ENCODE measurements around the gene DAAM1. TPM values are rescaled to one million over a fixed set of nuclear protein-coding genes. Genes with fewer than 3 reads are reported as not detected.

The DAAM1 gene
- polyA plus RNA-seq, 3 donors = 3.2 to 6.3 (median 4.4) TPM

- Mint-ChIP-seq H3K36me3 (peaks cover 3 to 6% of the 10 kb centered on the region in 2 donors), H3K4me1 (peaks cover 8% of the 10 kb centered on the region)
- WGBS (ENCODE audit: insufficient coverage) = no CpG with 5 or more reads among the region's 3 CpGs
These were observed 93.9 kb downstream of the DAAM1 start for GRCh38 chr14:59282378-59282765.

GRCh38 chr14:59283361-59283760 lies 94.9 kb downstream of the DAAM1 start:
- Histone ChIP-seq H4K20me1 (ENCODE audit: insufficient read depth, low read length) (no peaks in the 10 kb centered on the region), H3K9me3 (replicated peaks in 1 of 2; ENCODE audit: control insufficient read depth in 1 of 2, insufficient read depth in 1 of 2, low read length in 2 of 2) (no peaks in the 10 kb centered on the region), H3K27ac (ENCODE audit: low read depth in 1 of 2, low read length in 2 of 2) (no peak overlapping the region), H3K36me3 (replicated peaks in 1 of 2; ENCODE audit: control insufficient read depth in 1 of 2, insufficient read depth in 2 of 2, low read length in 2 of 2) (no peaks in the 10 kb centered on the region), H2AFZ (ENCODE audit: insufficient read depth, low read depth, low read length, poor library complexity, severe bottlenecking) (no peak overlapping the region), H3K27me3 (ENCODE audit: control insufficient read depth in 2 of 2, insufficient read depth in 2 of 2, low read length in 2 of 2) (no peaks in the 10 kb centered on the region), H3K4me2 (replicated peaks; ENCODE audit: extremely low read depth, low read length, poor library complexity, severe bottlenecking) (no peak overlapping the region), H3K9ac (ENCODE audit: insufficient read depth, low read length, poor library complexity, severe bottlenecking) (no peak overlapping the region), H3K4me1 (ENCODE audit: control insufficient read depth in 1 of 2, insufficient read depth in 2 of 2, low read length in 2 of 2) (no peaks in the 10 kb centered on the region), H3K4me3 (replicated peaks in 1 of 3; ENCODE audit: low read depth in 2 of 3, low read length in 3 of 3) (no peak overlapping the region), H3K79me2 (ENCODE audit: insufficient read depth, low read length) (no peaks in the 10 kb centered on the region)
- Mint-ChIP-seq H3K4me1 (peaks cover 8% of the 10 kb centered on the region), H3K27me3 (ENCODE audit: low read depth in 3 of 3) (no peaks in the 10 kb centered on the region), H3K4me3 (no peak overlapping the region), H3K27ac (no peak overlapping the region), H3K36me3 (peaks cover 3 to 6% of the 10 kb centered on the region in 2 donors), H3K9me3 (peaks cover 0 to 20% (median 15%) of the 10 kb centered on the region in 7 donors)
- intact Hi-C loops (cut with micrococcal nuclease) = no loop called here
- no peak for DNase-seq
- no peak for TF ChIP-seq CTCF (IDR thresholded peaks at IDR 0.05)

More at GRCh38 chr14:59282378-59282765, 93.9 kb downstream of the DAAM1 start:
- no peak overlapping the region for H3K27ac Mint-ChIP-seq
- H3K4me3 Mint-ChIP-seq = no peak overlapping the region
- intact Hi-C loops (cut with micrococcal nuclease) = no loop called here
- H2AFZ ChIP-seq (ENCODE audit: insufficient read depth, low read depth, low read length, poor library complexity, severe bottlenecking) = no peak overlapping the region
- H3K4me1 ChIP-seq (ENCODE audit: control insufficient read depth in 1 of 2, insufficient read depth in 2 of 2, low read length in 2 of 2) = no peaks in the 10 kb centered on the region
- no peak overlapping the region for H3K9ac ChIP-seq (ENCODE audit: insufficient read depth, low read length, poor library complexity, severe bottlenecking)
- H3K9me3 Mint-ChIP-seq = peaks cover 0 to 16% (median 13%) of the 10 kb centered on the region in 7 donors
- no peak for DNase-seq
- H3K27me3 ChIP-seq (ENCODE audit: control insufficient read depth in 2 of 2, insufficient read depth in 2 of 2, low read length in 2 of 2) = no peaks in the 10 kb centered on the region
- H3K27me3 Mint-ChIP-seq (ENCODE audit: low read depth in 3 of 3) = no peaks in the 10 kb centered on the region
- no peaks in the 10 kb centered on the region for H3K79me2 ChIP-seq (ENCODE audit: insufficient read depth, low read length)
- no peak overlapping the region for H3K4me3 ChIP-seq (replicated peaks in 1 of 3; ENCODE audit: low read depth in 2 of 3, low read length in 3 of 3)
- no peaks in the 10 kb centered on the region for H3K9me3 ChIP-seq (replicated peaks in 1 of 2; ENCODE audit: control insufficient read depth in 1 of 2, insufficient read depth in 1 of 2, low read length in 2 of 2)
- H3K36me3 ChIP-seq (replicated peaks in 1 of 2; ENCODE audit: control insufficient read depth in 1 of 2, insufficient read depth in 2 of 2, low read length in 2 of 2) = no peaks in the 10 kb centered on the region
- H3K27ac ChIP-seq (ENCODE audit: low read depth in 1 of 2, low read length in 2 of 2) = no peak overlapping the region
- no peak for TF ChIP-seq CTCF (IDR thresholded peaks at IDR 0.05)
- H3K4me2 ChIP-seq (replicated peaks; ENCODE audit: extremely low read depth, low read length, poor library complexity, severe bottlenecking) = no peak overlapping the region
- no peaks in the 10 kb centered on the region for H4K20me1 ChIP-seq (ENCODE audit: insufficient read depth, low read length)
